Astrocyte (in vitro differentiated cells and primary cell): ENCODE results near the gene DXO.

Source experiments
- EZH2 ChIP-seq: IDR thresholded peaks from 2 replicates; pipeline ENCODE4 v1.6.1; 2012; ENCODE audit warnings: mild to moderate bottlenecking, low read length, inconsistent platforms; ENCODE audit not compliant: insufficient read depth
- TF ChIP-seq, protein P1 (sequence below): IDR thresholded peaks from 2 replicates; pipeline ENCODE4 v1.5.1; 2011; ENCODE audit warnings: low read depth, mild to moderate bottlenecking, inconsistent platforms, low read length, moderate library complexity; ENCODE audit not compliant: insufficient read depth

DNA sequence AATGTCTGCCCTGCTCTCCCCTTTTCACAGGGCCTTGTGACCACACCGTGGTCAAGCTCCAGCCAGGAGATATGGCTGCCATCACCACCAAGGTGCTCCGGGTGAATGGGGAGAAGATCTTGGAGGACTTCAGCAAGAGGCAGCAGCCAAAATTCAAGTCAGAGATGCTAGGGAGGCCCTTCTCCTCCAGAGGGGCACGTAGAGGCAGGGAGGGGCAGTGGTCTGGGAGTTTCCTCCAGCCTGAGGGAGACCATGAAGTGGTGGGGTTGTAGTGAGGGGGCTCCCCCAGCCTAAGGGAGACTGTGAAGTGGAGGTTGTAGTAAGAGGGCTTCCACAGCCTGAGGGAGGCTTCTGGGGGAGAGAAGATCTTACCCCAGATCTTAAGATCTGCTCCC is 4.0 kb downstream of the DXO start:
- TF ChIP-seq, protein P1, sequence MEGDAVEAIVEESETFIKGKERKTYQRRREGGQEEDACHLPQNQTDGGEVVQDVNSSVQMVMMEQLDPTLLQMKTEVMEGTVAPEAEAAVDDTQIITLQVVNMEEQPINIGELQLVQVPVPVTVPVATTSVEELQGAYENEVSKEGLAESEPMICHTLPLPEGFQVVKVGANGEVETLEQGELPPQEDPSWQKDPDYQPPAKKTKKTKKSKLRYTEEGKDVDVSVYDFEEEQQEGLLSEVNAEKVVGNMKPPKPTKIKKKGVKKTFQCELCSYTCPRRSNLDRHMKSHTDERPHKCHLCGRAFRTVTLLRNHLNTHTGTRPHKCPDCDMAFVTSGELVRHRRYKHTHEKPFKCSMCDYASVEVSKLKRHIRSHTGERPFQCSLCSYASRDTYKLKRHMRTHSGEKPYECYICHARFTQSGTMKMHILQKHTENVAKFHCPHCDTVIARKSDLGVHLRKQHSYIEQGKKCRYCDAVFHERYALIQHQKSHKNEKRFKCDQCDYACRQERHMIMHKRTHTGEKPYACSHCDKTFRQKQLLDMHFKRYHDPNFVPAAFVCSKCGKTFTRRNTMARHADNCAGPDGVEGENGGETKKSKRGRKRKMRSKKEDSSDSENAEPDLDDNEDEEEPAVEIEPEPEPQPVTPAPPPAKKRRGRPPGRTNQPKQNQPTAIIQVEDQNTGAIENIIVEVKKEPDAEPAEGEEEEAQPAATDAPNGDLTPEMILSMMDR: no peak
- TF ChIP-seq EZH2: no peak
